ENCODE measurements around the gene CHSY1.

DNA sequence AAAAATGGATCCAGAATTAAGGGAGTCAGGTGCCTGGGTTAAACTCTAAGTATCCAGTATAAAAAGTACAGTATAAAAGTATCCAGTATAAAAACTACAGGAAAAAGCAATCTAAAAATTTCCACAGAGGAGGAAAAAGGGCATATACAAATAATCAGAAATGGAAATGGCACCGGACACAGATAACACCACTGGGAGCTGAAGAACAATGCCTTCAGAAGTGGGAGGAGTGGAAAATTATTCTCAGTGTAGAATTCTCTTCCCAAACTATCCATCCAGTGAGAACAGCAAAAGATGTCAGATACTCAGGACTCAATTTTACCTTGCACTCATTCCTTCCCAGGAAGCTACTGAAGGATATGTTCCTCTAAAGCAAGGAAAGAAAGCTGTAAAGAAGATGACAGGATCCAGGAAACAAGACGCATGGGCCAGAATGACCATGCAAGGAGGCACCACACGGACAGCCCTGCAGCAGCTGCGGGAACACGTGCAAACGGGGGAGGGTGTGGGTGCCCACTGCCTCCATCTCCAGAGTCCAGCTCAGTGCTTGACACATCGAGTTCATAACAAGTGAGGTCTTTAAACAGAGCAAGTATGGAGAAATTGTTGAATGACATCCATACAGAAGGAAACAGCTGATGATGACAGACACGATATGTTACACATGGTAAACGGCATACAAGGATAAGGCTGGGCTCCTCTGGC is 68.5 kb downstream of the CHSY1 start:
- TF ChIP-seq, protein P1, sequence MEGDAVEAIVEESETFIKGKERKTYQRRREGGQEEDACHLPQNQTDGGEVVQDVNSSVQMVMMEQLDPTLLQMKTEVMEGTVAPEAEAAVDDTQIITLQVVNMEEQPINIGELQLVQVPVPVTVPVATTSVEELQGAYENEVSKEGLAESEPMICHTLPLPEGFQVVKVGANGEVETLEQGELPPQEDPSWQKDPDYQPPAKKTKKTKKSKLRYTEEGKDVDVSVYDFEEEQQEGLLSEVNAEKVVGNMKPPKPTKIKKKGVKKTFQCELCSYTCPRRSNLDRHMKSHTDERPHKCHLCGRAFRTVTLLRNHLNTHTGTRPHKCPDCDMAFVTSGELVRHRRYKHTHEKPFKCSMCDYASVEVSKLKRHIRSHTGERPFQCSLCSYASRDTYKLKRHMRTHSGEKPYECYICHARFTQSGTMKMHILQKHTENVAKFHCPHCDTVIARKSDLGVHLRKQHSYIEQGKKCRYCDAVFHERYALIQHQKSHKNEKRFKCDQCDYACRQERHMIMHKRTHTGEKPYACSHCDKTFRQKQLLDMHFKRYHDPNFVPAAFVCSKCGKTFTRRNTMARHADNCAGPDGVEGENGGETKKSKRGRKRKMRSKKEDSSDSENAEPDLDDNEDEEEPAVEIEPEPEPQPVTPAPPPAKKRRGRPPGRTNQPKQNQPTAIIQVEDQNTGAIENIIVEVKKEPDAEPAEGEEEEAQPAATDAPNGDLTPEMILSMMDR (IDR thresholded peaks at IDR 0.05): no peak
- no peak for TF ChIP-seq POLR2A (IDR thresholded peaks at IDR 0.05)

All from testis (tissue), 2 donors.